IPS-NIHi11 (cell line): ENCODE data around the gene DDN.

Experiments used
- DNase-seq: peaks from one replicate; pipeline ENCODE4 v3.0.0; 2012; ENCODE audit warnings: mixed read lengths, low spot score

DDN gene

GRCh38 chr12:49013428-49013827 lies 14.3 kb upstream of the DDN start:
- no peak for DNase-seq

- no peak for DNase-seq
Observed at GRCh38 chr12:49012739-49013138, 13.6 kb upstream of the DDN start.

GRCh38 chr12:49010092-49010668 lies 11.0 kb upstream of the DDN start:
- no peak for DNase-seq

- DNase-seq = no peak
Observed at GRCh38 chr12:49008943-49009342, 9.8 kb upstream of the DDN start.

GRCh38 chr12:49000346-49000745 lies 1.2 kb upstream of the DDN start:
- no peak for DNase-seq

GRCh38 chr12:48998497-48999353 lies 450 bp downstream of the DDN start:
- no peak for DNase-seq

GRCh38 chr12:48997719-48998496 lies 1.3 kb downstream of the DDN start:
- peak; percentile 85 for DNase-seq

GRCh38 chr12:48996794-48997718 lies 2.1 kb downstream of the DDN start:
- DNase-seq = peak; percentile 86

GRCh38 chr12:48995086-48995879 lies 3.9 kb downstream of the DDN start:
- peak; percentile 99 for DNase-seq

- no peak for DNase-seq
Observed at GRCh38 chr12:48994224-48995085, 4.7 kb downstream of the DDN start.

- DNase-seq = no peak
Observed at GRCh38 chr12:48993787-48994186, 5.4 kb downstream of the DDN start.

- DNase-seq = no peak
Observed at GRCh38 chr12:48991247-48992050, 7.7 kb downstream of the DDN start.

GRCh38 chr12:48990552-48990951 lies 8.6 kb downstream of the DDN start:
- DNase-seq = no peak

GRCh38 chr12:48988030-48988649 lies 11.0 kb downstream of the DDN start:
- DNase-seq = peak; percentile 85

- DNase-seq = no peak
Observed at GRCh38 chr12:48986720-48987291, 12.4 kb downstream of the DDN start.

- DNase-seq = no peak
Observed at GRCh38 chr12:48985901-48986300, 13.3 kb downstream of the DDN start.

- DNase-seq = no peak
Observed at GRCh38 chr12:48985475-48985897, 13.7 kb downstream of the DDN start.

- DNase-seq = no peak
Observed at GRCh38 chr12:48982397-48983080, 16.6 kb downstream of the DDN start.
